Thoracic aorta (tissue), 2 donors: Measurements from ENCODE around the gene ANKRD29. TPM values are rescaled to one million over a fixed set of nuclear protein-coding genes. Genes with fewer than 3 reads are reported as not detected.

Source experiments
- ATAC-seq: fragments of 150-250 bp; one replicate; pipeline ENCODE4 v1.8.0; 2017; ENCODE audit warnings: low read depth; ENCODE audit not compliant: insufficient number of reproducible peaks, low FRiP score
- DNase-seq: peaks from one replicate; pipeline ENCODE4 v3.0.0-alpha.2; 2020; ENCODE audit warnings: low spot score
- H3K27ac ChIP-seq, 2 donors: fragments of 200-600 bp; sonication (generic); 1 replicate in 1 of 2; 2 replicates in 1 of 2; pipeline ENCODE4 v1.5.1; 2016; ENCODE audit warnings: mild to moderate bottlenecking in 2 of 2, moderate library complexity in 2 of 2
- H3K27me3 ChIP-seq: fragments of 200-600 bp; sonication (generic); replicated peaks from 2 replicates; pipeline ENCODE4 v1.6.0; 2016; ENCODE audit warnings: mild to moderate bottlenecking; ENCODE audit not compliant: insufficient read depth
- H3K36me3 ChIP-seq: fragments of 200-600 bp; sonication (generic); one replicate; pipeline ENCODE4 v1.5.1; 2016
- H3K4me1 ChIP-seq, 2 donors: fragments of 200-600 bp; sonication (generic); 1 replicate in 1 of 2; 2 replicates in 1 of 2; pipeline versions ENCODE4 v1.5.1 to v1.6.0; 2016; ENCODE audit warnings: low read depth in 2 of 2, mild to moderate bottlenecking in 1 of 2; ENCODE audit not compliant: control insufficient read depth in 1 of 2
- H3K4me3 ChIP-seq: fragments of 200-600 bp; sonication (generic); 2 replicates; pipeline ENCODE4 v1.5.1; 2016; ENCODE audit warnings: mild to moderate bottlenecking
- H3K9me3 ChIP-seq: fragments of 200-600 bp; sonication (generic); 2 replicates; pipeline ENCODE4 v1.5.1; 2016
- total RNA-seq, 2 donors: library from RNA; depleted of rRNA; stranded (reverse); fragments of >200 nt; gene quantifications; one replicate each; pipeline versions ENCODE4 v1.1.0 to v1.2.3, GENCODE V29; 2016
- TF ChIP-seq, protein P1 (sequence below): fragments of 200-600 bp; sonication (generic); IDR thresholded peaks from one replicate; pipeline ENCODE4 v1.5.1; 2019; ENCODE audit warnings: antibody characterized with exemption

Gene ANKRD29
- total RNA-seq, 2 donors from 2014 or later = 5.6 to 15.7 TPM

DNA sequence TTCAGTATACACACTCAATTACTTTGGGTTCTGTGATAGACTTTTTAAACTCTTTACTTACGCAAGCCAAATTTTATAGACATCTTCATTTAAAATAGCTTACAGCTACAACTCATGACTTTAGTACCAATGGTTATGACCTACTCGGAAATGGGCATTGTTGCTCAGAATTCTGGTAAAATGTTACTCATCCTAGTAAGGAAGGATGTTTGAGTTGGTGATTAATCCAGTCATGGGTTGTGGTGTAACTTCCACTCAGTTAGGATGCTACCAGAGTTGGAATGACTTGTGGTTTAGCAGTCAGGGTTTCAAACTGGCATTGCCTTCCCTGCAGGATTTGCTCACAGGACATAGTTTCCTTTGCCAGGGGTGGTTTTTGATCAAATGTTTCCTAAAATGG, 69.0 kb downstream of the ANKRD29 start:
- no peak overlapping the region for H3K4me3 ChIP-seq
- TF ChIP-seq, protein P1, sequence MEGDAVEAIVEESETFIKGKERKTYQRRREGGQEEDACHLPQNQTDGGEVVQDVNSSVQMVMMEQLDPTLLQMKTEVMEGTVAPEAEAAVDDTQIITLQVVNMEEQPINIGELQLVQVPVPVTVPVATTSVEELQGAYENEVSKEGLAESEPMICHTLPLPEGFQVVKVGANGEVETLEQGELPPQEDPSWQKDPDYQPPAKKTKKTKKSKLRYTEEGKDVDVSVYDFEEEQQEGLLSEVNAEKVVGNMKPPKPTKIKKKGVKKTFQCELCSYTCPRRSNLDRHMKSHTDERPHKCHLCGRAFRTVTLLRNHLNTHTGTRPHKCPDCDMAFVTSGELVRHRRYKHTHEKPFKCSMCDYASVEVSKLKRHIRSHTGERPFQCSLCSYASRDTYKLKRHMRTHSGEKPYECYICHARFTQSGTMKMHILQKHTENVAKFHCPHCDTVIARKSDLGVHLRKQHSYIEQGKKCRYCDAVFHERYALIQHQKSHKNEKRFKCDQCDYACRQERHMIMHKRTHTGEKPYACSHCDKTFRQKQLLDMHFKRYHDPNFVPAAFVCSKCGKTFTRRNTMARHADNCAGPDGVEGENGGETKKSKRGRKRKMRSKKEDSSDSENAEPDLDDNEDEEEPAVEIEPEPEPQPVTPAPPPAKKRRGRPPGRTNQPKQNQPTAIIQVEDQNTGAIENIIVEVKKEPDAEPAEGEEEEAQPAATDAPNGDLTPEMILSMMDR = no peak
- no peaks in the 10 kb centered on the region for H3K27me3 ChIP-seq
- no peaks in the 10 kb centered on the region for H3K36me3 ChIP-seq
- ATAC-seq = no peak
- H3K27ac ChIP-seq = no peak overlapping the region
- no peak for DNase-seq
- no peaks in the 10 kb centered on the region for H3K4me1 ChIP-seq
- no peaks in the 10 kb centered on the region for H3K9me3 ChIP-seq

DNA sequence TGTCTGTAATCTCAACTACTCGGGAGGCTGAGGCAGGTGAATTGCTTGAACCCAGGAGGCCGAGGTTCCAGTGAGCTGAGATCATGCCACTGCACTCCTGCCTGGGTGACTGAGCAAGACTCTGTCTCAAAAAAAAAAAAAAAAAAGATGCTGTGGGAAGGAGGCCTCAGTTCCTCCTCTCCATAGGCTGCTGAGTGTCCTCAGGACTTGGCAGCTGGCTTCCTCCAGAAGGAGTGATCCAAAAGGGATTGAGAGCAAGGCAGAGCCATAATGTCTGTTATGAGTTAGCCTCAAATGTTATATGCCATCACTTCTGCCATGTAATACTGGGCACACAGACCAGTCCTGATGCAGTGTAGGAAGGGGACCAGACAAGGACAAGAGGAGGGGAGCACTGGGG, 69.8 kb downstream of the ANKRD29 start:
- no peak for ATAC-seq

DNA sequence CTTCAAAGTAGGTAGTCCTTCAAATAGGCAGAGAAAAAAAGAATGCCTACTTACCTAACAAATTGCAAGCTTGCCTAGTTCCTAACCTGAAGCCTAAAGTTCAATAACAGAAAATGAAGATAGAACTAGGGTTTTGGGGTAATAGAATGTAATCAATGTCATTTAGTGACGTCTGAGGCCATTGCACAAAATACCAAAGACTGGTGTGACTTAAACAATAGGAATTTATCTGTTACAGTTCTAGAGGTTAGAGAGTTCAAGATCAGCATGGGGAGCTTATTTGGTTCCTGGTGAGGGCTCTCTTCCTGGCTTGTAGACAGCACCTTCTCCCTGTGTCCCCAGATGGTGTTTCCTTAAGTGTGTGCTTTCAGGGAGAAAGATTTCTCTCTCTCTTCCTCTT, 71.7 kb downstream of the ANKRD29 start:
- Histone ChIP-seq H3K4me1 (peaks cover 0 to 5% of the 10 kb centered on the region in 2 donors), H3K36me3 (no peaks in the 10 kb centered on the region), H3K27ac (no peak overlapping the region), H3K9me3 (no peaks in the 10 kb centered on the region), H3K4me3 (no peak overlapping the region), H3K27me3 (no peaks in the 10 kb centered on the region)
- TF ChIP-seq, protein P1 = no peak
- DNase-seq (no peak), ATAC-seq (no peak)

More for the DNA sequence above, 69.8 kb downstream of the ANKRD29 start:
- H3K9me3 ChIP-seq = no peaks in the 10 kb centered on the region
- TF ChIP-seq, protein P1 = no peak
- no peak overlapping the region for H3K27ac ChIP-seq
- no peaks in the 10 kb centered on the region for H3K36me3 ChIP-seq
- DNase-seq = no peak
- H3K27me3 ChIP-seq = no peaks in the 10 kb centered on the region
- H3K4me1 ChIP-seq = no peaks in the 10 kb centered on the region
- H3K4me3 ChIP-seq = no peak overlapping the region

DNA sequence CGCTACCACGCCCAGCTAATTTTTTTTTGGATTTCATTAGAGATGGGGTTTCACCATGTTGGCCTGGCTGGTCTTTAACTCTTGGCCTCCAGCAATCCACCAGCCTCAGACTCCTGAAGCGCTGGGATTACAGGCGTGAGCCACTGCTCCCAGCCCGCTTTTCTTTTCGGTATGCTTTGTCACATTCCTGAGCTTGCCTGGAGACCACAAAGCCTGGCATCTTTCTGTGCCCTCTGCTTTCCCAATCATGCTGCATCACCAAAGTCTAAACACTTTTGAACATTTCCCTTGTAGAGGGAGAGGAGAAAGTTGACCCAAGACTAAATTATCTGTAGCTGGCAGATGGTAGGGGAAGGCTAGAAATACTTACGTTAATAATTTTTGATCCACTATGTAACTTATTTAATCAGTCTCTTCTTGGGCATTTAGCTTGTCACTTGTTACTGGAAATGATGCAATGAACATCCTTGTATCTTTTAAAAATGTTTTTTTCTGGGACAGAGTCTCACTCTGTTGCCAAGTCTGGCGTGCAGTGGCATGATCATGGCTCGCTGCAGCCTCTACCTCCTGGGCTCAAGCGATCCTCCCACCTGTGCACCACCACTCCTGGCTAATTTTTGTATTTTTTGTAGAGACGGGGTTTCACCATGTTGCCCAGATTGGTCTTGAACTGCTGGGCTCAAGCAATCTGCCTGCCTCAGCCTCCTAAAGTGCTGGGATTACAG, 73.7 kb downstream of the ANKRD29 start:
- H3K27ac ChIP-seq = no peak overlapping the region
- H3K36me3 ChIP-seq = no peaks in the 10 kb centered on the region
- DNase-seq (no peak), ATAC-seq (no peak)
- peaks cover 14 to 24% of the 10 kb centered on the region in 2 donors for H3K4me1 ChIP-seq
- no peaks in the 10 kb centered on the region for H3K27me3 ChIP-seq
- H3K4me3 ChIP-seq = no peak overlapping the region
- TF ChIP-seq, protein P1 = no peak
- no peaks in the 10 kb centered on the region for H3K9me3 ChIP-seq

DNA sequence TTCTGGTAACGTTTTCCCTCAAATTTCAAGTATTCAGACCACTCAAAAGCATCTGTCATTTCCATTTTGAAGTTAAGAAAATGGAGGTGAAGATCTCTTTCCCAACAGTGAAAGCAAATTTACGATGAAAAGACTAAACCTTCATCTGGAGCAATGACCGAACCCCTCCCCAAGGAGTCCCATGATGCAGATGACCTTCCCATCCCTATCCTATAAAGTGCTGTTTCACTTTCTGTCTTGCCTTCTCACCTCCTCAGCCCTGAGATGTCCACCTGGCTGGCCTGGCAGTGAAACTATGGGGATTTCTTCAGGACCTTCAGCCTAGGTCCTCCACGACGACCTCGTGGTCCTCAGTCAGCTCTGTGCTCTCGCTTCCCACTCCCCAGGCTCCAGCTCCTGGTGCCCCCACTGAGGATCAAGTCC, 75.5 kb downstream of the ANKRD29 start:
- DNase-seq (no peak), ATAC-seq (no peak)
- H3K36me3 ChIP-seq = no peaks in the 10 kb centered on the region
- peaks cover 19 to 36% of the 10 kb centered on the region in 2 donors for H3K4me1 ChIP-seq
- H3K4me3 ChIP-seq = peak overlapping the region; percentile 85
- H3K27ac ChIP-seq = peak overlapping the region; percentile 99 to 100
- H3K27me3 ChIP-seq = no peaks in the 10 kb centered on the region
- TF ChIP-seq, protein P1 = no peak
- no peaks in the 10 kb centered on the region for H3K9me3 ChIP-seq
